ENCODE data around the gene GARS1. TPM values are rescaled to one million over a fixed set of nuclear protein-coding genes. Genes with fewer than 3 reads are reported as not detected.

The GARS1 gene
- total RNA-seq, 3 donors from 2014 or later (not counting 1 experiment from before 2014, with no cell fraction given), result 80.2 to 107 (median 92.4) TPM

DNA sequence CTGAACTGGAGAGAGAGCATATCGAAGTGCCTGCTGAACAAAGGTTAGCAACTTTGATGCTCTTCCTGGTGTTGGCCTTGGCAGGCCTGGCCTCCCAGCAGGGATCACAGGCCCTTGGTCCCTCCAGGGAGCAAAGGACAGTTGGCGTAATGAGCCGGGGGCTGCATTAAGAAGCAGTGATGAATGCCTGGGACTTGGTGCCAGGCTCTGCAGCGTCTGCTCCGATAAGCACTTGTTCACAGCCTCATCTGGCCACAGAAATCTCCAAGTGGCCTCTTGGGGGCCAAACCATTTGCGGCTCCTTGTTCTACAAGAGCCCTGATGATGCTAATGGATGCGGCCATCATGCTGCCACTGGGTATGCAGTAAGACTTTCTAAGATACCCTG, 55.7 kb downstream of the GARS1 start:
- no peaks in the 10 kb centered on the region for H3K9me3 ChIP-seq (ENCODE audit: control insufficient read depth, insufficient read depth, low read length)
- no peaks in the 10 kb centered on the region for H3K27me3 ChIP-seq (ENCODE audit: control insufficient read depth, insufficient read depth, low read length)
- DNase-seq (no peak), ATAC-seq (no peak)
- H3K27ac ChIP-seq (ENCODE audit: low read length), result no peak overlapping the region
- Mint-ChIP-seq H3K36me3 (no peaks in the 10 kb centered on the region), H3K4me3 (no peak overlapping the region), H3K27me3 (ENCODE audit: low read depth in 2 of 2) (no peaks in the 10 kb centered on the region), H3K4me1 (no peaks in the 10 kb centered on the region), H3K9me3 (no peaks in the 10 kb centered on the region), H3K27ac (no peak overlapping the region)
- TF ChIP-seq CTCF (IDR thresholded peaks at IDR 0.05), result no peak
- H3K36me3 ChIP-seq (ENCODE audit: control insufficient read depth, insufficient read depth, low read length), result no peaks in the 10 kb centered on the region
- H3K4me1 ChIP-seq (ENCODE audit: control insufficient read depth, insufficient read depth, low read length), result no peaks in the 10 kb centered on the region
- intact Hi-C loops (cut with micrococcal nuclease), result no loop called here
- no peak overlapping the region for H3K4me3 ChIP-seq (ENCODE audit: low read length)
- WGBS (ENCODE audit: insufficient coverage), result 95% methylated on average over 7 of the region's 7 CpGs

- H3K4me3 Mint-ChIP-seq, result no peak overlapping the region
- no peaks in the 10 kb centered on the region for H3K27me3 Mint-ChIP-seq (ENCODE audit: low read depth in 2 of 2)
- Histone ChIP-seq H3K4me3 (ENCODE audit: low read length) (no peak overlapping the region), H3K9me3 (ENCODE audit: control insufficient read depth, insufficient read depth, low read length) (no peaks in the 10 kb centered on the region), H3K27ac (ENCODE audit: low read length) (no peak overlapping the region), H3K36me3 (ENCODE audit: control insufficient read depth, insufficient read depth, low read length) (no peaks in the 10 kb centered on the region), H3K27me3 (ENCODE audit: control insufficient read depth, insufficient read depth, low read length) (no peaks in the 10 kb centered on the region), H3K4me1 (ENCODE audit: control insufficient read depth, insufficient read depth, low read length) (no peaks in the 10 kb centered on the region)
- no peaks in the 10 kb centered on the region for H3K9me3 Mint-ChIP-seq
- ATAC-seq, result no peak
- no peak for DNase-seq
- no peak for TF ChIP-seq CTCF (IDR thresholded peaks at IDR 0.05)
- H3K36me3 Mint-ChIP-seq, result no peaks in the 10 kb centered on the region
- H3K4me1 Mint-ChIP-seq, result no peaks in the 10 kb centered on the region
- intact Hi-C loops (cut with micrococcal nuclease), result no loop called here
- H3K27ac Mint-ChIP-seq, result no peak overlapping the region
- WGBS (ENCODE audit: insufficient coverage), result 81% methylated on average over 6 of the region's 7 CpGs
Measured at GRCh38 chr7:30652132-30652531, 57.5 kb downstream of the GARS1 start.

- no peaks in the 10 kb centered on the region for H3K4me1 Mint-ChIP-seq
- WGBS (ENCODE audit: insufficient coverage), result 90% methylated on average over 18 of the region's 19 CpGs
- Histone ChIP-seq H3K27ac (ENCODE audit: low read length) (no peak overlapping the region), H3K9me3 (ENCODE audit: control insufficient read depth, insufficient read depth, low read length) (no peaks in the 10 kb centered on the region), H3K4me1 (ENCODE audit: control insufficient read depth, insufficient read depth, low read length) (no peaks in the 10 kb centered on the region), H3K36me3 (ENCODE audit: control insufficient read depth, insufficient read depth, low read length) (no peaks in the 10 kb centered on the region), H3K4me3 (ENCODE audit: low read length) (no peak overlapping the region), H3K27me3 (ENCODE audit: control insufficient read depth, insufficient read depth, low read length) (no peaks in the 10 kb centered on the region)
- H3K27me3 Mint-ChIP-seq (ENCODE audit: low read depth in 2 of 2), result no peaks in the 10 kb centered on the region
- no peak for DNase-seq
- no peak for ATAC-seq
- no peaks in the 10 kb centered on the region for H3K36me3 Mint-ChIP-seq
- H3K9me3 Mint-ChIP-seq, result no peaks in the 10 kb centered on the region
- intact Hi-C loops (cut with micrococcal nuclease), result no loop called here
- TF ChIP-seq CTCF (IDR thresholded peaks at IDR 0.05), result no peak
- no peak overlapping the region for H3K4me3 Mint-ChIP-seq
- no peak overlapping the region for H3K27ac Mint-ChIP-seq
Measured at GRCh38 chr7:30652698-30653641, 58.3 kb downstream of the GARS1 start.
